Neuronal stem cell (in vitro differentiated cells): ENCODE results near the gene KIT.

Experiments used
- DNase-seq: peaks from one replicate; pipeline ENCODE4 v3.0.0-alpha.2; 2013; ENCODE audit warnings: low spot score
- H2AFZ ChIP-seq: one replicate; pipeline ENCODE4 v1.6.1; 2013; ENCODE audit warnings: mild to moderate bottlenecking, low read length, inconsistent platforms
- H2AK5ac ChIP-seq: 2 replicates; pipeline ENCODE4 v1.6.1; 2013; ENCODE audit warnings: low read depth, mild to moderate bottlenecking, inconsistent platforms, low read length, moderate library complexity, mixed read lengths
- H2BK120ac ChIP-seq: 2 replicates; pipeline ENCODE4 v1.6.1; 2013; ENCODE audit warnings: low read depth, mild to moderate bottlenecking, inconsistent platforms, low read length, moderate library complexity, mixed read lengths
- H2BK12ac ChIP-seq: one replicate; pipeline ENCODE4 v1.6.1; 2013; ENCODE audit warnings: low read length, inconsistent platforms
- H2BK15ac ChIP-seq: 2 replicates; pipeline ENCODE4 v1.6.1; 2013; ENCODE audit warnings: mild to moderate bottlenecking, low read length, inconsistent platforms, mixed read lengths
- H2BK5ac ChIP-seq: one replicate; pipeline ENCODE4 v1.6.1; 2013; ENCODE audit warnings: inconsistent platforms, mild to moderate bottlenecking, low read length, moderate library complexity
- H3K14ac ChIP-seq: one replicate; pipeline ENCODE4 v1.6.1; 2013; ENCODE audit warnings: low read length, inconsistent platforms
- H3K18ac ChIP-seq: 2 replicates; pipeline ENCODE4 v1.6.1; 2013; ENCODE audit warnings: low read length, inconsistent platforms
- H3K23ac ChIP-seq: 2 replicates; pipeline ENCODE4 v1.6.1; 2013; ENCODE audit warnings: low read depth, mild to moderate bottlenecking, mixed read lengths, low read length, inconsistent platforms; ENCODE audit not compliant: poor library complexity
- H3K27ac ChIP-seq: replicated peaks from 3 replicates; pipeline ENCODE4 v1.5.1; 2013; ENCODE audit warnings: low read length, inconsistent platforms
- H3K27me3 ChIP-seq, 3 experiments: 2 replicates each; pipeline ENCODE4 v1.6.1; 2013; ENCODE audit warnings: low read length in 3 of 3, mild to moderate bottlenecking in 2 of 3, inconsistent platforms in 1 of 3, low read depth in 1 of 3, mixed read lengths in 1 of 3, moderate library complexity in 1 of 3; ENCODE audit not compliant: control insufficient read depth in 3 of 3, insufficient read depth in 3 of 3
- H3K36me3 ChIP-seq, 2 donors: replicated peaks in 1 of 2; 2 replicates each; pipeline ENCODE4 v1.6.1; 2013; ENCODE audit warnings: low read length in 2 of 2; ENCODE audit not compliant: control insufficient read depth in 2 of 2, insufficient read depth in 2 of 2
- H3K4ac ChIP-seq: 2 replicates; pipeline ENCODE4 v1.6.1; 2013; ENCODE audit warnings: inconsistent platforms, mild to moderate bottlenecking, low read length, moderate library complexity
- H3K4me1 ChIP-seq, 2 donors: 1 replicate in 1 of 2; 2 replicates in 1 of 2; pipeline ENCODE4 v1.6.1; 2013; ENCODE audit warnings: low read length in 2 of 2, low read depth in 1 of 2; ENCODE audit not compliant: control insufficient read depth in 2 of 2, insufficient read depth in 1 of 2
- H3K4me2 ChIP-seq: one replicate; pipeline ENCODE4 v1.6.1; 2013; ENCODE audit warnings: mild to moderate bottlenecking, low read length, inconsistent platforms; ENCODE audit not compliant: insufficient read depth, poor library complexity, severe bottlenecking
- H3K4me3 ChIP-seq, 2 donors: 2 replicates each; pipeline ENCODE4 v1.5.1; 2013; ENCODE audit warnings: low read length in 2 of 2, mild to moderate bottlenecking in 2 of 2, inconsistent platforms in 1 of 2, moderate library complexity in 1 of 2
- H3K79me1 ChIP-seq: one replicate; pipeline ENCODE4 v1.6.1; 2013; ENCODE audit warnings: low read depth, mild to moderate bottlenecking, inconsistent platforms, low read length, moderate library complexity
- H3K9ac ChIP-seq: one replicate; pipeline ENCODE4 v1.6.1; 2013; ENCODE audit warnings: mild to moderate bottlenecking, low read depth, low read length, inconsistent platforms; ENCODE audit not compliant: poor library complexity
- H3K9me3 ChIP-seq, 2 donors: replicated peaks in 1 of 2; 2 replicates each; pipeline versions ENCODE3 to v1.6.1; 2013; ENCODE audit warnings: low read length in 2 of 2, mild to moderate bottlenecking in 2 of 2, inconsistent platforms in 1 of 2, low read depth in 1 of 2, mixed read lengths in 1 of 2, moderate library complexity in 1 of 2; ENCODE audit not compliant: control insufficient read depth in 2 of 2, insufficient read depth in 1 of 2
- H4K8ac ChIP-seq: one replicate; pipeline ENCODE4 v1.6.1; 2013; ENCODE audit warnings: low read depth, mild to moderate bottlenecking, inconsistent platforms, low read length, moderate library complexity
- H4K91ac ChIP-seq: one replicate; pipeline ENCODE4 v1.6.1; 2013; ENCODE audit warnings: low read length, low read depth, mild to moderate bottlenecking, inconsistent platforms; ENCODE audit not compliant: poor library complexity
- whole genome bisulfite sequencing, 2 donors: extraction: QIAGEN DNeasy Blood & Tissue Kit; methylation state at CpG; one replicate each; pipeline ENCODE4 v1.1.7; 2013; ENCODE audit warnings: missing lambda C conversion rate in 2 of 2, mixed read lengths in 1 of 2; ENCODE audit not compliant: insufficient read length in 2 of 2, insufficient replicate concordance in 1 of 2; ENCODE audit errors: extremely low coverage in 2 of 2; 5-methylcytosine and 5-hydroxymethylcytosine counted together

Gene KIT

DNA sequence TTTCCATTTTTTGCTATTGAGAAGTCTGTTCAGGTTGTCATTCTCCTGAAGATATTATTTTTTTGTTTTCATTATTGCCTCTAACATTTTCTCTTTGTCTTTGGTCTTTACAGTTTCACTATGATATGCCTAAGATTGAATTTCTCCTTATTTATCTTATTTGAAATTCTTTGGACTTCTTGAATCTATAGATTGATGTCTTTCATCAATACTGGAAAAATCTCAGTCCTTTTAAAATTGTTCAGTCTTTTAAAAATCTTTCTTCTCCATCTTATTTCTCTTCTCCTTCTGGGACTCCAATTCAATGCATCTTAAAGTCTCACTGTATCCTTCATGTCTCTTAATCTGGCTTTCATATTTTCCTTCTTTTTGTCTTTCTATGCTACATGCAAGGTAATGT, 86.7 kb downstream of the KIT start:
- Histone ChIP-seq H3K27ac (no peak overlapping the region), H3K4me2 (no peak overlapping the region), H4K8ac (no peak overlapping the region), H3K23ac (no peak overlapping the region), H3K27me3 (no peaks in the 10 kb centered on the region), H3K4me3 (no peak overlapping the region), H3K9me3 (peaks cover 7 to 9% of the 10 kb centered on the region in 2 donors), H4K91ac (no peak overlapping the region), H3K79me1 (no peaks in the 10 kb centered on the region), H2BK15ac (no peak overlapping the region), H2BK12ac (no peak overlapping the region), H3K4me1 (peaks cover 0 to 7% of the 10 kb centered on the region in 2 donors), H3K36me3 (no peaks in the 10 kb centered on the region), H3K4ac (no peak overlapping the region), H3K9ac (no peak overlapping the region), H2AFZ (no peak overlapping the region), H3K14ac (no peak overlapping the region), H2BK5ac (no peak overlapping the region), H2BK120ac (no peak overlapping the region), H2AK5ac (no peak overlapping the region), H3K18ac (no peak overlapping the region)
- no peak for DNase-seq

- peaks cover 0 to 7% of the 10 kb centered on the region in 2 donors for H3K4me1 ChIP-seq
- no peak overlapping the region for H2BK12ac ChIP-seq
- H3K18ac ChIP-seq = no peak overlapping the region
- WGBS, 2 donors = no CpG with 5 or more reads among the region's 2 CpGs
- H4K8ac ChIP-seq = no peak overlapping the region
- no peak overlapping the region for H3K4me2 ChIP-seq
- H3K23ac ChIP-seq = no peak overlapping the region
- DNase-seq = no peak
- H3K27me3 ChIP-seq = no peaks in the 10 kb centered on the region
- H2BK120ac ChIP-seq = no peak overlapping the region
- H2BK5ac ChIP-seq = no peak overlapping the region
- no peak overlapping the region for H4K91ac ChIP-seq
- no peak overlapping the region for H3K14ac ChIP-seq
- no peak overlapping the region for H3K27ac ChIP-seq
- no peak overlapping the region for H2AK5ac ChIP-seq
- H3K9ac ChIP-seq = no peak overlapping the region
- no peak overlapping the region for H2AFZ ChIP-seq
- H3K36me3 ChIP-seq = no peaks in the 10 kb centered on the region
- no peak overlapping the region for H3K4ac ChIP-seq
- H3K4me3 ChIP-seq = no peak overlapping the region
- no peak overlapping the region for H2BK15ac ChIP-seq
- peaks cover 7 to 9% of the 10 kb centered on the region in 2 donors for H3K9me3 ChIP-seq
- no peaks in the 10 kb centered on the region for H3K79me1 ChIP-seq
Measured at GRCh38 chr4:54745031-54745770, 87.4 kb downstream of the KIT start.

GRCh38 chr4:54746218-54746617, 88.5 kb downstream of the KIT start:
- H3K9me3 ChIP-seq = peaks cover 7 to 9% of the 10 kb centered on the region in 2 donors
- no peaks in the 10 kb centered on the region for H3K27me3 ChIP-seq
- no peak overlapping the region for H2AFZ ChIP-seq
- H3K4ac ChIP-seq = no peak overlapping the region
- H3K23ac ChIP-seq = no peak overlapping the region
- no peaks in the 10 kb centered on the region for H3K79me1 ChIP-seq
- H2BK12ac ChIP-seq = no peak overlapping the region
- no peak overlapping the region for H4K8ac ChIP-seq
- H3K4me1 ChIP-seq = peaks cover 0 to 7% of the 10 kb centered on the region in 2 donors
- DNase-seq = no peak
- H2BK15ac ChIP-seq = no peak overlapping the region
- H3K4me3 ChIP-seq = no peak overlapping the region
- H3K9ac ChIP-seq = no peak overlapping the region
- H3K36me3 ChIP-seq = no peaks in the 10 kb centered on the region
- H3K18ac ChIP-seq = no peak overlapping the region
- H2AK5ac ChIP-seq = no peak overlapping the region
- no peak overlapping the region for H3K14ac ChIP-seq
- no peak overlapping the region for H3K27ac ChIP-seq
- no peak overlapping the region for H2BK5ac ChIP-seq
- no CpG with 5 or more reads among the region's 2 CpGs for WGBS, 2 donors
- H4K91ac ChIP-seq = no peak overlapping the region
- H3K4me2 ChIP-seq = no peak overlapping the region
- H2BK120ac ChIP-seq = no peak overlapping the region

DNA sequence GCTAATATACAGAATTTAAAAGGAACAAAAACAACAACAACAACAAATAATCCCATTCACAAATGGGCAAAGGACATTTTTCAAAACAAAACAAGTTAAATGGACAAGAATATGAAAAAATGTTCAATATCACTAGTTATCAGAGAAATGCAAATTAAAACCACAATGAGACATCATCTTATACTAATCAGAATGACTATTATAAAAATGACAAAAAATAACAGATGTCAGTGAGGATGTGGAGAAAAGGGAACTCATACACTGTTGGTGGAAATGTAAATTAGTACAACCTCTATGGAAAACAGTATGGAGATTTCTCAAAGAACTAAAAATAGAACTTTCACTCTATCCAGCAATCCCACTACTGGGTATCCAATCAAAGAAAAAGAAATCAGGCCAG, 92.6 kb downstream of the KIT start:
- Histone ChIP-seq H3K9ac (no peak overlapping the region), H4K91ac (no peak overlapping the region), H3K4me3 (no peak overlapping the region), H4K8ac (no peak overlapping the region), H3K14ac (no peak overlapping the region), H3K4me2 (no peak overlapping the region), H3K4me1 (no peaks in the 10 kb centered on the region), H2BK15ac (no peak overlapping the region), H2AK5ac (no peak overlapping the region), H3K4ac (no peak overlapping the region), H3K9me3 (peaks cover 3 to 6% of the 10 kb centered on the region in 2 donors), H3K36me3 (no peaks in the 10 kb centered on the region), H3K27ac (no peak overlapping the region), H3K18ac (no peak overlapping the region), H2BK120ac (no peak overlapping the region), H3K27me3 (no peaks in the 10 kb centered on the region), H2AFZ (no peak overlapping the region), H2BK12ac (no peak overlapping the region), H3K79me1 (no peaks in the 10 kb centered on the region), H2BK5ac (no peak overlapping the region), H3K23ac (no peak overlapping the region)
- no peak for DNase-seq
